DMS53 (cell line): ENCODE measurements around the gene KBTBD8.

Source experiments
- DNase-seq: peaks from one replicate; lab custom pipeline; 2025; lab: John Stamatoyannopoulos, UW

The KBTBD8 gene, protein sequence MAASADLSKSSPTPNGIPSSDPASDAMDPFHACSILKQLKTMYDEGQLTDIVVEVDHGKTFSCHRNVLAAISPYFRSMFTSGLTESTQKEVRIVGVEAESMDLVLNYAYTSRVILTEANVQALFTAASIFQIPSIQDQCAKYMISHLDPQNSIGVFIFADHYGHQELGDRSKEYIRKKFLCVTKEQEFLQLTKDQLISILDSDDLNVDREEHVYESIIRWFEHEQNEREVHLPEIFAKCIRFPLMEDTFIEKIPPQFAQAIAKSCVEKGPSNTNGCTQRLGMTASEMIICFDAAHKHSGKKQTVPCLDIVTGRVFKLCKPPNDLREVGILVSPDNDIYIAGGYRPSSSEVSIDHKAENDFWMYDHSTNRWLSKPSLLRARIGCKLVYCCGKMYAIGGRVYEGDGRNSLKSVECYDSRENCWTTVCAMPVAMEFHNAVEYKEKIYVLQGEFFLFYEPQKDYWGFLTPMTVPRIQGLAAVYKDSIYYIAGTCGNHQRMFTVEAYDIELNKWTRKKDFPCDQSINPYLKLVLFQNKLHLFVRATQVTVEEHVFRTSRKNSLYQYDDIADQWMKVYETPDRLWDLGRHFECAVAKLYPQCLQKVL

DNA sequence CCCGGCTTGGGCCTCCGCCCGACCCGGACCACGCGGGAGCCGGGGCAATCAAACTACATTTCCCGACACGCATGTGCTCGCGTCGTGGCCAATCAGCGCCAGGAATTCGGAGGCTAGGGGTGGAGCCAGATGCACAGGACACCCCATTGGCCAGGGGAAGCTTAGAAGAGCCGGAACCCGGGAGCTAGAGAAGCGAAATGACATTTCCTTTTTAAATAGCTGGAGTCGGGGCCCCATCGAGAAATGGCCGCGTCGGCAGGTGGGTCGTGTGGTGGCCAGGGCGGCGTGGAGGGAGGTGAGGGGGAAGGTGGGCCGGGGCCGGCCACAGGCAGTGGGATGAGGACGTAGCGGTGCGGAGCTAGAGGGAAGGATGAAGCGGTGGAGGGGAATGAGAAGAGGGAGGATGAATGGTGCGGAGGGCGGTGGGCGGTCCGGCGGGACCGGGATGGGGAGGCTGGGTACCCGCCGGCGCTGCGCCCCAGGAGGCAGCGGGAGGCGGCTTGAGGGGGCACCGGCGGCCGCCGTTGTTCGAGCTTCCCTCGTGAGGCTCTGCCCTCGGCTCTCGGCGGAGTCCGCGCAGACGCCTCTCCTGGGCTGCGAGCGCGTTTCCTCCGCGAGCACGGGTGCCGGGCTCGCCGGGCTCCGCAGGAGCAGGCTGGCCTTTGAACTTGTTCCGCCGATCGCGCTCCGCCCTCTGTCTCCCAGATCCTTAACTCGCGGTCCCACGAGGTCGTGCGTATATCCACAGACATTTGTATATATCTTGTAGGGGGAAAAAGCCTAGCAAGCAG is at the start of gene KBTBD8:
KBTBD8 (plus strand) TSS at position 195 of the 791 bp plus-strand sequence; CDS start at position 244, 49 bp downstream.
- peak; percentile 93 for DNase-seq

DNA sequence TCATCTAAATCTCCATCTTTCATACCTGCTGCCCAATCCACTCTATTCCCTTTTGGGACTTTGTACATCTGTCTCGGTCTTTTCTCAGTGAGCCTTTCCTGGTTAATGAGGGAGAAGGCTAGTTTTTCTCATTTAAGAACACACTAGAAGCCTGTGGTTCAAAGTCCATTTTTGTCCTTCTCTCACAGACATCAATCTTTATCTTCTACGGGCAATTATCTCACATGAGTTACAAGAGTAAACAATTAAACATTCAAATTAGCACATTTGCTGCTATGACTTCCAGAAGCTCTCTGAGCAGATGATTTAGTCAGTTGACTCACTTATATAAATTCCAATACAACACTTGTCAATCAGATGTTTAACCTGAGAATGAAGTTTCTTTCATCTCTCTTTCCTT is 49.3 kb upstream of the KBTBD8 start:
- DNase-seq: no peak

DNA sequence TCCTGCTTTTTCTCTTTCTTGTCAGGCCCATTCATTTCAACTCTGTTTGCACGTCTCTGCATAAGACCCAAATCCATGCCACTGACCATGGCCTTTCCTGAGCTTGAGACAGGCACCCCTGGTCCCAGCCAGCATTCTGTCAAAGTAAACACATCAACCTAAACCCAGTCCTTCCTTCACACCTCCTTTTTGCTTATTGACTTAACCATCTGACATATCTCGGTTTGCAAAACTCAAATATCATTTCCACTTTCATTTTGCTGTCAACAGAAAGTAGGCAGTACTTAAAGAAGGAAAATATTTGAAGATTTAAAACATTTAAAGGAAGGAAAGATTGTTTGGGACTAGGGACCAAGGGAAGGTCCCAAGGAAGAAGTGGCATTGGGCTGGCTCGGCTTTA is 48.2 kb upstream of the KBTBD8 start:
- DNase-seq: no peak

DNA sequence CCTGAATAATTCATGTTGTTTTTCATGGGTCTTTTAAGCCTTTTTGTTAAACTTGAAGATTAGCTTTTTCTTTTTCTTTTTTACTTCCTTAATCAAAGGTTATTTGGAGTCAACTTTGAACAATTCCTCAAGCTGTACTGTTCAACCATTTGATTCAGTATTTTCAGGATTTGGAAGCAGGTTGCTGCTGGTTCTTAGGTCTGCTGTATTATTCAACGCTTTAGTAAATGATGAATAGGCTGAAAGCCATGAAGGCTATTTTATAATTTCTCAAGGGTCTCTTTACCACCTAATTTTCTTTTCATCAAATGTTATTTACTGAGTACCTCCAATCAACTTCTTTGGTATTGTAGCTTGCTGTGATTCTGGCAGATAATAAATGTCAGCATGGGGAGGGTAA is 45.8 kb upstream of the KBTBD8 start:
- DNase-seq: no peak

DNA sequence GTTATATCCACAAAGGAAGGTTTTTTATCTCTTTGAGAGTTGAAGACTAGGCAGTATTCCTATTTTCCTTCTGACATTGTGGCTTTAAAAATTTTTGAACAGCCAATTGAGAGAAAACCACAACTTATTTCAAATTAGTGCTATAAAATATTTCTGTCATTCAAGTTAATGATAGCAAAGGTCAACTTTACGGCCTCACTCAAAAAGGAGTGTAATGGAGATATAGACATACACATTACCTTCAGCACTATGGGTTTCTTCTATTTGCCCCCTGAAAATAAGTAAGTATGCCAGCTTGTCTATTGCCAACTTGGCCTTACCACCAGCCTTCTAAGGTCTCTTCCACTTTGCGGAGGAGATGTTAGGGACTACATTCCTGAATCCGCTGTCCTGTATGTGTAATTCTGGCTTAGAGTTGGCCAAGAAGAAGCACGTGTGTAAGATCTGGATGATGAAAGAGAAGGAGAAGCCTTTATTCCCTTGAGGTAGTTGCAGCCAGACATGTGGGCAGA is 44.1 kb upstream of the KBTBD8 start:
- no peak for DNase-seq

DNA sequence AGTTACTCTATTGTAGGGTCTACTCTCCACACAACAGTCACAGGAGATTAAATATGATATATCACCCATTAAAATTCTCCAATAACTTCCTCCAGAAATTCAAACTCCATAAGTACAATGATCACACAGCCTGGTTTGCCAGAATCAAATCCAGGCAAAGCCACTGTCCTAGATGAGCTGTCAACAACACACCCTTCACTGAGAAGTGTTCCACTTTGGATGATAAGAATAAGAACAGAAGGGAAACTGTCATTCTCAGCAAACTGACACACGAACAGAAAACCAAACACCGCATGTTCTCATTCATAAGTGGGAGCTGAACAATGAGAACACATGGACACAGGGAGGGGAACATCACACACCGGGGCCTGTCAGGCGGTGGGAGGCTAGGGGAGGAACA is 41.4 kb upstream of the KBTBD8 start:
- DNase-seq: no peak

DNA sequence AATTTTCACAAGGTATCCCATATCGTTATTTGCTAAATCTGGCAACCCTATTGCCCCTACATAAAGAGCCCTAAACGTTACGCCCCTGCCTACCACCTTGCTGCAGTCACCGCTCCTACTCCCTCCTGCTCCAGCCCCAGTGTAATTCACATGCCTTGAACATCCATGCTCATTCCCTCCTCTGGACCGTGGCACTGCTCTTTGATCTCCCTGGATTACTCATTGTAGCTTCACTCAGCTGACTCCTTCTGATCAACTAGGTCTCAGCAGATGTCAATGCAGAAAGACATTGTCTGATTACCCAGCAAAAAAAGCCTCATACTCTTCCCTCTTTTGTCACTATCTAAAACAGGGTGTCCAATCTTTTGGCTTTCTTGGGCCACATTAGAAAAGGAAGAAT is 40.7 kb upstream of the KBTBD8 start:
- DNase-seq: no peak

DNA sequence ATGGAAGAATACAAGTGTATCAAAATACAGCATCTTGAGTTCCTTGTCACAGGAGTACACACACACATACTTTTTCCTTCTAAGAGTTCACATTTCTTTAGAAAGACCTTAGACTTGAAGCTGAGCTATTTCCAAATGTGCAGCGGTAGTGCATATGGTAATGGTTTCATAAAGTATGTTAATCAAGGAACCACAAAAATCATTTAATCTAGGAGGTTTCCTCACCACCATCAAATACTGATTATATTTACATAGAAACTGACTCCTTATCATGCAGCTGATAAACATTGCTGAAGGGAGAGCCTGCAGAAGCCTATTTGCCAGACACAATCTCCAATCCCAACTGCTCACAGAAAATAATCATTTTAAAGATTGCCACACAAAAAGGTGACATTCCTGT is 40.0 kb upstream of the KBTBD8 start:
- no peak for DNase-seq

DNA sequence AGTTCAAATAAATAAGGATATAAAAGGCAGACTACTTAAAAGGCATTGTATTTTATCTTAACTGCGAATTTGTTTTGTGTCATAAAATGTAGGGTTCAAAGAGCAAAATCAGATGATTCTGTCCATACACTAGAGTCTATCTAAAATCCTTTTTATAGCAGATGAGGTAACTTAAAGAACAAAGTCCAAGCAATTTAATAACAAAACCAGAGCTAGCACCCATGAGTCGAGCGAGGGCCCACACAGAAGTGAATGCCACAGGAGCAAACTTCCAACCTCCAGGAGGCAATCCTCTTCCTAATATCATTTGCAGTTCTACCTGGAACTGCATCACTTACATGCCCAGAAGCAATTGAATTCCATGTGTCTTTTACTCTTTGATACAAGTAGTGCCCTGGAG is 35.4 kb upstream of the KBTBD8 start:
- DNase-seq: no peak

DNA sequence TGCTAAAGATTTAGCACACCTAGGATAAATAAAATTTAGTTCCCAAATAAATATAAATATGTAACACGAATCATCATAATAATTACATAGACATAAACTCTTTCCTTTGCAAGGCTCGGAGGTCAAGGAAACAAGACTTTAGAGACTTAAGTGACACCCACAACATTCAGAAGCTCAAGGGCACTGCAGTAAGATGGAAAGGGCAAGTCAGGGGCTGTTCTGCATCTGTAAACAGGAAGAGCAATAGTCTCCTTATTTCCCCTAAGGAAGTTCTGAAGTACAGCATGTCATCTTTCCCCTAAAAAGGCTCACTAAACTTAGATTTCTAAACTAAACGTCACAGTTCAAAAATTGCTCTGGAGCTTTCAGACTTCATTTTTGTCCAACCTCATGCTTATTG is 26.9 kb upstream of the KBTBD8 start:
- DNase-seq: no peak

DNA sequence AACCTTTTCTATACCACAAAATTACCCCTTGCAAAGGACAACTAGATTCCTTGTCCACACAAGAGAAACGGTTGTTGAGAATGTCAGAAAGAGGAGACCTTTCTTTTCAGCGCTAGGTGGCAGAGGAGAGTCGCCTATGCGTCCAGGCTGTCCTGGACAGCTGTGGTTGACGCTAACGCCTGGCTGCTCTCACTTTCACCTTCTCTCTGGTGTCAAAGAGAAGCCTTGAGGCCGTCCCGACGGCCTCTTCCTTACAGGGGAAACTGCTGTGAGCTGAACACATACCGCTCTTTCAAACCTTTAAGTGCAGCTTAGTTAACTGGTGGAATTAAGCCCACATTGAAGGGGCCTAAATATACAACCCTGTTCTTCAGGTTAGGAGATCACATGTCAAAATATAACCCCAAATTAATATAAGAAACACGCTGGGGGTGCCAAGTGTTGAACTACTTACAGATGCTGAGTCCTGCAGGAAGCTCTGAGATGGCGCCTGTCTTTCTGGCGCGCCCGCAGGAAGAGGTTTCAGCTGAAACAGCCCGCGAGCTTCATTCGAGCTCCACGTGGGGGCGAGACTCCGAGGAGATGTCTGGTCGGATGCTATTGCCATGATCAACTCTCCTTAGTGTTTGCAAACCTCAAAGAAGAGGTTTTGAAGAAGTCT is 26.1 kb upstream of the KBTBD8 start:
- DNase-seq: peak; percentile 80

DNA sequence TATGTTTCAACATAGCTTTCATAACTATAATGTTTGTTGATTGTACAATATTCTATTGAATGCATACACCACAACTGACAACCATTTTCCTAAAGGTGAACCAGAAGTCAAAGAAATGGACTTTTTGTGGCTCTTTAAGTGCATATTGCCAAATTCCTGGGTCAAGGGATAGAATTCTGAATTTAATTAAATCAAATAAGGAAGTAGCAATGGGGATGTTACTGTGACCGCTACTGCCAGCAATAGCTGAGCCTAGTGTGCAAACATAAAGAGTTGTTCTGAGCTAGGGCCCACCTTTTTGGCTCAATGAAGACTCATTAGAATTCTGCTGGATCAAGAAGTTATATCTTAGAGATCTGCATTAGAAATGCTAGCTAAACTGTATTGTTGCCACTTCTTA is 17.3 kb upstream of the KBTBD8 start:
- no peak for DNase-seq

DNA sequence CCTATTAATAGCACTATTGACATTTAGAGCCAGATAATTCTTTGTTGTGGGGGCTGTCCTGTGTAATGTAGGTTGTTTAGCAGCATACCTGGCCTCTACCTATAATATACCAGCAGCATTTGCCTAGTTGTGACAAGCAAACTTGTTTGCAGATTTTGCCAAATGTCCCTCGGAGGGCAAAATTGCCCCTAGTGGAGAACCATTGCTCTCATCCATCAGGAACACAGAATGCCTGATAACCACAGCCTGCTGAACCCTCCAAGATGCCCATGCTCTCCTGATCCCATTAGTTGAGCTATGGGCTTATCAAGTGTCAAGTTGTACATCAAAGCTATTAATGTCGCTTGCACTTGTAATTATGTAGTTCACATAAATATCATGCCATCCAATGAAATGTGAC is 15.0 kb upstream of the KBTBD8 start:
- no peak for DNase-seq

DNA sequence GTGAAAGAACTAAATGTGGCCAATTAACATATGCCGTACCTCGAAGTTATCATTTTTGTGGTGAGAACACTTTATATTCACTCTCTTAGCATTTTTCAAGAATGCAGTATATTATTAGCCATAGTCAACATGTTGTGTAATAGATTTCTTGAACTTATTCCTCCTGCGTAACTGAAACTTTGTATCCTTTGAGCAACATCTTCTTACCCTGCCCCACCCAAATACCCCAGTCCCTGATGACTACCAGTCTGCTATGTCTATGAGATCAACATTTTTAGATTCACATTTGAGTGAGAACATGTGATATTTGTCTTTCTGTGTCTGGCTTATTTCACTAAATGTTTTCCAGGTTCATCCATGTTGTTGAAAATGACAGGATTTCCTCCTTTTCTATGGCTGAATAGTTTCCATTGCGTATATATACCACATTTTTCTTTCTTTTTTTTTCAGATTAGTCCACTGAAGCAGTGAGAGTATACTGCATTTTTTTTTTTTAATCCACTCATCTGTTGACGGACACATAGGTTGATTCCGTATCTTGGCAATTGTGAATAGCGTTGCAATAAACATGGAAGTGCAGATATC is 12.7 kb upstream of the KBTBD8 start:
- DNase-seq: no peak

DNA sequence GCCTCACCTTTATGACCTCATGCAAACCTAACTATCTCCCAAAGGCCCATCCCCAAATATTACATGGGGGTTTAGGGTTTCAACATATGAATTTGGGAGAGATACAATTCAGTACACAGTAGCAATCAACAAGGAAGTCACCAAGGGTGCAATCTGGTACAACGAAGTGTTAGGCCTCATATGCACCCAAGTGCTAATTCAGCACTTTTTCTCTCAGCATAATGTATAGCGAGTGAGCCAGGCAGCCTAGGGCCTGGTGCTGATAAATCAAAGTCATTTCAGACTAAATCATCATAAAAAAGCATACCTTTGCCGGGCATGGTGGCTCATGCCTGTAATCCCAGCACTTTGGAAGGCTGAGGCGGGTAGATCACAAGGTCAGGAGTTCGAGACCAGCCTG is 11.7 kb upstream of the KBTBD8 start:
- no peak for DNase-seq

DNA sequence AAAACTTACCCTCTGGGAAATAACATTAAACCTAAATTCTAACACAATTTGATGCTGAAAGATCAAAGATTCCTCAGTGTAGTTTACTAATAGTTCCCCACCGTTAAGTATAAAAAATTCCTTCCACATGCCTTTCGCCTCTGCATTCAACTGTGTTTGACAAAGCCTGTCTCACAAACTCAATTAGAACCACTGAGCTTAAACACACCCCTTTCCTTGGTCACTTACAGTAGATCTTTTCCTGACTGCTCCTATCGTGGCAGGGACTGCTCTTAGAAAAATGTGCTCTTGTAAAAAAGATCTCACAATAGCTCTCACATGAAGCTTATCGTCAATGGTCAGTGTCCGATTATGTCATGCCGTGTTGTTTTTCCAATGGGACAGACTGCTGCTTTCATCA is 8.9 kb upstream of the KBTBD8 start:
- DNase-seq: no peak

DNA sequence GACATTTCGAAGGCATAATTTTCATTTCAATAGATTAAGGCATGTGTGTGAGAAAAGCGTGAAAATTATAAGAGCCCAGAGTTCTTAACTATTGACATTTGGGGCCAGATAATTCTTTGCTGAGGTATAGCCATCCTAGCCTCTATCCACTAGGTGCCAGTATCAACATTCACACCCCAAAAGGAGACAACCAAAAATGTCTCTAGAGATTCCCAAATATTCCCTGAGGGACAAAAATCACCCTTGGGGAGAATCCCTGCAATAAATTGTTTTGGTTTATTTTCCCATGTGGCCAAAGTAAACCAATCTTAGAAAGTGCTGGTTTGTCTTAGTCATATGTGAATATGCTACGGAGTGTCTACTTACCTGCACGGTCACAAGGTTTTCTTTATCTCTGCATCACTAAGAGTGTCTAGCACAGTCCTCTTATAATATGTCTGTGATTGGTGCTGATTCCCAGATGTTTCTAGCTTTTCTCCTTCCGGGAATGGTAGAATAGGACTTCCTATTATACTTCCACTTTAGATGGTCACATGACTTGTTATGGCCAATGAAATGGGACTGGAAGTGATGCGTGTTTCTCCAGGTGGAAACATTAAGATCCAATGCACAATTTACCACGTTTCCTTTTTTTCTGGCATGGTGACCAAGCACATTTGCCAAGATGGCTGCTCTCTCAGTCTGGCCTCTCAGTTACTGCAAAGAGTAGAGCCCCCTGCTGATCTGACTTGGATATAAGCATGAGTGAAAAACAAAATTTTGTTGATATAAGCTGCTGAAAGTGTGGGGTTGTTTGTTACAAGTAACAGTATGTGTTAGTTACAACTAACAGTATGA is 8.0 kb upstream of the KBTBD8 start:
- peak; percentile 27 for DNase-seq

DNA sequence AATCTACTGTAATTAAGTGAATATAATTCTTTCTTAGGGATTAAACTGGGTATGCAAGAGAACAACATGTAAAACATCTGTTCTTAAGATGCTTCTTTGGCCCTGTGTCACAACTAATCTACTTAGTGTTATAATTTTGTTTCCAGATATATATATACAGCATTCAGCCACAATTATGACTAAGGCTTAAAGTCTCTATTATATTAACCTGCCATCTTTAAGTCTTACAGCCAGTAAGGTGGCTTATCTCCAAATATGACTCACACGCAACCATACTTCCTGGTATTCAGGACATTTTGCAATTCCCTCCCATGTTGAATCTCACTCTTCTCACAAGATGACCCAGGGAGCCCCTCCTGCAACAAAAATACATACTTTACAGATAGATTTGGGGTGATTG is 6.6 kb upstream of the KBTBD8 start:
- DNase-seq: peak; percentile 6

DNA sequence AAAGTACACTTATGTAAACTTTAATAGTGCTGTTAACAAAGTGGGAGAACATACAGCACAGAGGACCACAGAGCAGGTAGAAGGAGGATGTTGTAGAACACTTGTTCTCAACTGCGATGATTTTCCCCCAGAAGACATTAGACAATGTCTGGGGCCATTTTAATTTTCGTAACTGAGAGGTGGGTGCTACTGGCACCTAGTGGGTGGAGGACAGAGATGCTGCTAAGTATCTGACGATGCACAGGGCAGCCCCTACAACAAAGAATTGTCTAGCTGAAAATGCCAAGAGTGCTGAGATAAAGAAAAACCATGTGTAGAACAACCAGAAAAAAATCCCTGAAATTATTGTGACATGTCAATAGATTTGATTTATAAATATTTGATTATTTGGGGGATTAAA is 5.0 kb upstream of the KBTBD8 start:
- no peak for DNase-seq

DNA sequence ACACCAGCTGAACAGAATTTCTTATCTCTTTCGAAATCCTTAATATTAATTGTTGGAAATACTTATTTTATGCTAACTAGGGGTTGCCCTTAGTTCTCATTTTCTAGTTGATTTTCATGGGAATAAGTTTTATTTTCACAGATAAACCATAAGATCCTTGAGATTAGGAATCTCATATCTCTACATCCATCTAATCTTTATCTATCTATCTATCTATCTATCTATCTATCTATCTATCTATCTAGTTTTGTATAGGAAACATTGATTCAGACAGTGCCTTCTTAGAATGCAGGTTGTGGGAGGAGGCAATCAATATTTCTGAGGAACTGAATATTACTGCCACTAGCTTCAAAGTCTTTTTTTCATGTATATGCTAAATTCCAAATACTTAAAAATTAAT is 3.5 kb upstream of the KBTBD8 start:
- DNase-seq: no peak

DNA sequence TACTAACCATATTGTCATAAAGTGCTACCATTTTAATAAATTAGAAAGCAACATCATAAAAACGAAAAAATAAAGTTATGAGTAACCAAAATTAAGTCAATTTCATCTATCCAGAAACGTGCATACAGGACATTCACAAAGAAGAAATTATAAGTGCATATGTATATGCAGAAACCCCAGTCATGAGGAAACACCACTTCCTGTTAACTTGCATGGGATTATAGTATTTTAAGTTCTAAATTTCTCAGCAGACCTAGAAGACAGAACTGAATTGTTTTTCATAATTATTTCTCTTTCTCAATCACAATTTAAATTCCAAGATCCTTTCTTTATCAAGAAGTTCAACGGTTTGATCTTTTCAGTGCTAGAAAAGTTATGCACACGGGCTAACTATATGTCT is 1.4 kb upstream of the KBTBD8 start:
- DNase-seq: no peak
